NCI-H345 (cell line): ENCODE measurements around the gene LRRC36.
"Not testable (repeated sequence)": the region's sequence is repeated elsewhere in the genome, so short reads cannot be mapped to it uniquely, and the experiment has no call there.

ENCODE experiments used
- DNase-seq: peaks from one replicate; lab custom pipeline; 2025; lab: John Stamatoyannopoulos, UW

Gene LRRC36

GRCh38 chr16:67346341-67346740 is 19.7 kb downstream of the LRRC36 start:
- no peak for DNase-seq

- DNase-seq: peak; percentile 11
Observed at GRCh38 chr16:67349172-67349571, 22.6 kb downstream of the LRRC36 start.

- DNase-seq: no peak
Observed at GRCh38 chr16:67350324-67350723, 23.7 kb downstream of the LRRC36 start.

- DNase-seq: not testable (repeated sequence)
Observed at GRCh38 chr16:67352463-67352862, 25.8 kb downstream of the LRRC36 start.

- DNase-seq: no peak
Observed at GRCh38 chr16:67356396-67356795, 29.8 kb downstream of the LRRC36 start.

GRCh38 chr16:67357561-67357960 is 30.9 kb downstream of the LRRC36 start:
- peak; percentile 26 for DNase-seq

GRCh38 chr16:67359540-67360269 is 33.1 kb downstream of the LRRC36 start:
- not testable (repeated sequence) for DNase-seq

GRCh38 chr16:67361038-67361437 is 34.4 kb downstream of the LRRC36 start:
- DNase-seq: no peak

GRCh38 chr16:67364600-67365235 is 38.1 kb downstream of the LRRC36 start:
- DNase-seq: no peak

- no peak for DNase-seq
Observed at GRCh38 chr16:67370661-67371060, 44.0 kb downstream of the LRRC36 start.

- peak; percentile 44 for DNase-seq
Observed at GRCh38 chr16:67372664-67373063, 46.0 kb downstream of the LRRC36 start.

GRCh38 chr16:67376012-67376411 is 49.4 kb downstream of the LRRC36 start:
- not testable (repeated sequence) for DNase-seq

GRCh38 chr16:67378642-67379041 is 52.0 kb downstream of the LRRC36 start:
- DNase-seq: no peak

GRCh38 chr16:67383284-67383683 is 56.7 kb downstream of the LRRC36 start:
- DNase-seq: no peak

GRCh38 chr16:67384778-67385510 is 58.3 kb downstream of the LRRC36 start:
- DNase-seq: peak; percentile 6

- no peak for DNase-seq
Observed at GRCh38 chr16:67386861-67387455, 60.3 kb downstream of the LRRC36 start.

GRCh38 chr16:67387479-67388079 is 61.0 kb downstream of the LRRC36 start:
- DNase-seq: no peak

GRCh38 chr16:67388191-67388590 is 61.6 kb downstream of the LRRC36 start:
- no peak for DNase-seq

GRCh38 chr16:67388591-67388990 is 62.0 kb downstream of the LRRC36 start:
- DNase-seq: no peak

- no peak for DNase-seq
Observed at GRCh38 chr16:67389911-67390815, 63.5 kb downstream of the LRRC36 start.

- DNase-seq: no peak
Observed at GRCh38 chr16:67390816-67391423, 64.3 kb downstream of the LRRC36 start.
